Measurements from ENCODE around the gene GOLGA8J. TPM values are rescaled to one million over a fixed set of nuclear protein-coding genes. Genes with fewer than 3 reads are reported as not detected.

Gene GOLGA8J
- total RNA-seq, 4 donors from 2014 or later, result 0.95 TPM; not detected in 3

Small RNA genes within 50 kb of the gene (small RNA-seq; reads per million reads assigned to genes)
- gene RF00096, result 0 reads per million in 4 donors
- gene RN7SL673P, result 0 reads per million in 4 donors

Other genes starting within 250 kb of the GOLGA8J start
- not detected for gene GOLGA8T, start 52.1 kb downstream of the GOLGA8J start, total RNA-seq

Data from transverse colon (tissue), 4 donors.